ENCODE measurements around the gene SRD5A1.

The SRD5A1 gene

GRCh38 chr5:6631441-6631840, 1.8 kb upstream of the SRD5A1 start:
- no peak for TF ChIP-seq CTCF (IDR thresholded peaks at IDR 0.05; ENCODE audit: borderline replicate concordance, insufficient read depth, low read depth, low read length)
- no peak overlapping the region for H3K4me3 ChIP-seq (ENCODE audit: low read depth, low read length)

GRCh38 chr5:6632324-6632887, 834 bp upstream of the SRD5A1 start:
- TF ChIP-seq CTCF (IDR thresholded peaks at IDR 0.05; ENCODE audit: borderline replicate concordance, insufficient read depth, low read depth, low read length) = 0 out of 2 replicates have a peak, but pooled peaks have one; percentile 7
- H3K4me3 ChIP-seq (ENCODE audit: low read depth, low read length) = peak overlapping the region; percentile 81

GRCh38 chr5:6633469-6634245, 417 bp downstream of the SRD5A1 start:
- TF ChIP-seq CTCF (IDR thresholded peaks at IDR 0.05; ENCODE audit: borderline replicate concordance, insufficient read depth, low read depth, low read length) = no peak
- H3K4me3 ChIP-seq (ENCODE audit: low read depth, low read length) = peak overlapping the region; percentile 81

GRCh38 chr5:6634306-6634705, 1.1 kb downstream of the SRD5A1 start:
- H3K4me3 ChIP-seq (ENCODE audit: low read depth, low read length) = peak overlapping the region; percentile 81
- TF ChIP-seq CTCF (IDR thresholded peaks at IDR 0.05; ENCODE audit: borderline replicate concordance, insufficient read depth, low read depth, low read length) = no peak

GRCh38 chr5:6634788-6635430, 1.7 kb downstream of the SRD5A1 start:
- H3K4me3 ChIP-seq (ENCODE audit: low read depth, low read length) = no peak overlapping the region
- no peak for TF ChIP-seq CTCF (IDR thresholded peaks at IDR 0.05; ENCODE audit: borderline replicate concordance, insufficient read depth, low read depth, low read length)

GRCh38 chr5:6636293-6636692, 3.1 kb downstream of the SRD5A1 start:
- no peak for TF ChIP-seq CTCF (IDR thresholded peaks at IDR 0.05; ENCODE audit: borderline replicate concordance, insufficient read depth, low read depth, low read length)
- H3K4me3 ChIP-seq (ENCODE audit: low read depth, low read length) = no peak overlapping the region
